ENCODE results near the gene PCDHGB6. TPM values are rescaled to one million over a fixed set of nuclear protein-coding genes. Genes with fewer than 3 reads are reported as not detected.

The PCDHGB6 gene
- total and polyA plus RNA-seq, 9 of the 15 experiments (the other 6 are each of a cell fraction or from before 2014, with no cell fraction given), result 0.01 to 0.11 (median 0.07) TPM; not detected in 1

- intact Hi-C loops (cut with micrococcal nuclease) (no loop called here), in situ Hi-C loops (cut with MboI) (no loop called here)
- Histone ChIP-seq H3K9ac (ENCODE audit: insufficient read depth in 1 of 2, low read depth in 2 of 2, low read length in 2 of 2) (no peak overlapping the region), H3K36me3 (ENCODE audit: control insufficient read depth, insufficient read depth, low read length) (no peaks in the 10 kb centered on the region), H3K79me2 (ENCODE audit: control insufficient read depth, insufficient read depth, low read length) (no peaks in the 10 kb centered on the region), H3K27ac (ENCODE audit: extremely low read depth, low read depth, low read length) (no peak overlapping the region), H3K9me1 (ENCODE audit: control insufficient read depth, insufficient read depth, low read length) (no peaks in the 10 kb centered on the region), H3K27me3 (ENCODE audit: control insufficient read depth in 2 of 2, insufficient read depth in 2 of 2, low read length in 2 of 2) (peaks cover 3 to 45% of the 10 kb centered on the region in 2 experiments; a peak in 3 of 5 replicates), H4K20me1 (replicated peaks; ENCODE audit: control insufficient read depth, insufficient read depth, low read length) (no peaks in the 10 kb centered on the region), H3K4me1 (replicated peaks in 1 of 2; ENCODE audit: control insufficient read depth in 2 of 2, insufficient read depth in 2 of 2, low read length in 2 of 2) (peaks cover 0 to 30% of the 10 kb centered on the region in 2 experiments; a peak in 2 of 5 replicates), H3K4me3 (no peak overlapping the region), H3K9me3 (replicated peaks; ENCODE audit: control insufficient read depth, insufficient read depth, low read depth, low read length) (0 out of 2 replicates have a peak, but pooled peaks cover 1% of the 10 kb centered on the region), H3K4me2 (ENCODE audit: insufficient read depth, low read length) (no peak overlapping the region), H2AFZ (ENCODE audit: low read depth, low read length) (no peak overlapping the region)
- BruUV-seq (replicated peaks), result no TSS peak
- no peak for ATAC-seq
- CTCF ChIA-PET (ENCODE audit: low intra/inter-chr PET ratio), result interaction anchor here (2.0 kb wide), 1 partner anchor 105 kb away, joined by 6 read pairs; no protein-coding TSS in a partner anchor
- POLR2A ChIA-PET, result no interaction called here
- TF ChIP-seq CREBBP (IDR thresholded peaks at IDR 0.05; ENCODE audit: low read depth, low read length) (no peak), ZNF408 (CRISPR knock-in tag; IDR thresholded peaks at IDR 0.05; ENCODE audit: low read depth) (no peak), E2F6 (IDR thresholded peaks at IDR 0.05; ENCODE audit: borderline replicate concordance in 1 of 2, extremely low read depth in 1 of 2, insufficient read depth in 1 of 2, insufficient read length in 1 of 2, low read depth in 1 of 2, low read length in 1 of 2, poor library complexity in 1 of 2, severe bottlenecking in 1 of 2) (no peak), ZNF184 (CRISPR knock-in tag; IDR thresholded peaks at IDR 0.05) (0 out of 2 replicates have a peak, but pooled peaks have one; percentile 11), ZBTB33 (CRISPR knock-in tag; IDR thresholded peaks at IDR 0.05) (0 out of 2 replicates have a peak, but pooled peaks have one; percentile 8)
- no peak for FAIRE-seq
- 49% methylated on average over 52 of the region's 74 CpGs for WGBS (ENCODE audit: insufficient coverage, low coverage, missing lambda C conversion rate)
- no peak for DNase-seq (ENCODE audit: extremely low read depth in 1 of 4, low spot score in 3 of 4)
These were observed 11.5 kb downstream of the PCDHGB6 start for GRCh38 chr5:141419074-141419880.

All from K562 (cell line).